GM12892 (cell line): ENCODE data around the gene RFFL.
"Not testable (repeated sequence)": the region's sequence is repeated elsewhere in the genome, so short reads cannot be mapped to it uniquely, and the experiment has no call there.

Experiments used
- DNase-seq: peaks from one replicate; pipeline ENCODE4 v3.0.0; 2011; ENCODE audit not compliant: insufficient read length
- FAIRE-seq: peaks from 2 replicates; lab custom pipeline; 2011; peaks lifted over from hg19 to GRCh38; lab: Jason Lieb, UNC
- POLR2A ChIP-seq: IDR thresholded peaks from 2 replicates; pipeline ENCODE4 v1.6.1; 2011; ENCODE audit warnings: low read depth, low read length, control low read depth
- POLR2AphosphoS5 ChIP-seq: IDR thresholded peaks from 2 replicates; pipeline ENCODE4 v1.6.1; 2011; ENCODE audit warnings: low read depth, low read length, control low read depth
- TAF1 ChIP-seq: IDR thresholded peaks from 2 replicates; pipeline ENCODE4 v1.6.1; 2011; ENCODE audit warnings: low read depth, mild to moderate bottlenecking, control low read depth, low read length, borderline replicate concordance

Gene RFFL

GRCh38 chr17:35016369-35016768, 47.1 kb downstream of the RFFL start:
- no peak for TF ChIP-seq TAF1
- no peak for TF ChIP-seq POLR2A
- no peak for TF ChIP-seq POLR2AphosphoS5
- FAIRE-seq = no peak
- no peak for DNase-seq

GRCh38 chr17:35011671-35012216, 51.8 kb downstream of the RFFL start:
- DNase-seq = no peak
- no peak for FAIRE-seq
- TF ChIP-seq TAF1 (no peak), POLR2AphosphoS5 (no peak), POLR2A (peak; percentile 43; the same call in 1 of the 2 replicates)

GRCh38 chr17:35010093-35010492, 53.4 kb downstream of the RFFL start:
- DNase-seq (no peak), FAIRE-seq (no peak)
- TF ChIP-seq POLR2AphosphoS5 (no peak), TAF1 (no peak), POLR2A (no peak)

GRCh38 chr17:35006961-35007360, 56.5 kb downstream of the RFFL start:
- TF ChIP-seq TAF1 (no peak), POLR2A (no peak), POLR2AphosphoS5 (no peak)
- DNase-seq (no peak), FAIRE-seq (no peak)

- no peak for FAIRE-seq
- no peak for DNase-seq
- TF ChIP-seq POLR2AphosphoS5 (peak; percentile 21; the same call in 1 of the 2 replicates), TAF1 (no peak)
Measured at GRCh38 chr17:35006345-35006744, 57.2 kb downstream of the RFFL start.

- TF ChIP-seq POLR2AphosphoS5 (no peak), POLR2A (no peak), TAF1 (no peak)
- DNase-seq (no peak), FAIRE-seq (no peak)
Measured at GRCh38 chr17:35003778-35004177, 59.7 kb downstream of the RFFL start.

- TF ChIP-seq TAF1 (no peak), POLR2A (no peak), POLR2AphosphoS5 (no peak)
- no peak for DNase-seq
- FAIRE-seq = no peak
Measured at GRCh38 chr17:35002876-35003551, 60.5 kb downstream of the RFFL start.

- DNase-seq (no peak), FAIRE-seq (no peak)
- TF ChIP-seq TAF1 (no peak), POLR2A (no peak), POLR2AphosphoS5 (no peak)
Measured at GRCh38 chr17:35001549-35001948, 62.0 kb downstream of the RFFL start.

- not testable (repeated sequence) for DNase-seq, FAIRE-seq
Measured at GRCh38 chr17:35000965-35001364, 62.5 kb downstream of the RFFL start.

- DNase-seq (no peak), FAIRE-seq (no peak)
- TF ChIP-seq TAF1 = no peak
- TF ChIP-seq POLR2A = no peak
- no peak for TF ChIP-seq POLR2AphosphoS5
Measured at GRCh38 chr17:34999456-34999855, 64.1 kb downstream of the RFFL start.

- peak; percentile 87 for DNase-seq
- peak; percentile 99 for FAIRE-seq
- TF ChIP-seq POLR2AphosphoS5 (0 out of 2 replicates have a peak, but pooled peaks have one; percentile 17), POLR2A (no peak)
Measured at GRCh38 chr17:34998205-34998604, 65.3 kb downstream of the RFFL start.

- TF ChIP-seq POLR2A (no peak), POLR2AphosphoS5 (no peak), TAF1 (no peak)
- DNase-seq (no peak), FAIRE-seq (no peak)
Measured at GRCh38 chr17:34997355-34997862, 66.1 kb downstream of the RFFL start.
